T-helper 1 cell treated with Interleukin-12 subunit alpha and Interleukin-12 subunit beta and Interleukin-4 antibody, amounts not matched to agents 30 ng/mL and 1 ng/mL, for 36 hours (primary cell): ENCODE measurements around the gene MUC5B. TPM values are rescaled to one million over a fixed set of nuclear protein-coding genes. Genes with fewer than 3 reads are reported as not detected.
"Not testable (repeated sequence)": the region's sequence is repeated elsewhere in the genome, so short reads cannot be mapped to it uniquely, and the experiment has no call there.

Source experiments
- intact Hi-C: fragments of 100-400 bp; cut with micrococcal nuclease; formaldehyde crosslinking; loops from one replicate; pipeline ENCODE4 v1.15.1; 2024
- total RNA-seq: library from RNA; stranded (reverse); gene quantifications from 2 replicates; pipeline ENCODE4 v1.2.3, GENCODE V29; 2022

Gene MUC5B
- total RNA-seq, 1 donor from 2014 or later = not detected

DNA sequence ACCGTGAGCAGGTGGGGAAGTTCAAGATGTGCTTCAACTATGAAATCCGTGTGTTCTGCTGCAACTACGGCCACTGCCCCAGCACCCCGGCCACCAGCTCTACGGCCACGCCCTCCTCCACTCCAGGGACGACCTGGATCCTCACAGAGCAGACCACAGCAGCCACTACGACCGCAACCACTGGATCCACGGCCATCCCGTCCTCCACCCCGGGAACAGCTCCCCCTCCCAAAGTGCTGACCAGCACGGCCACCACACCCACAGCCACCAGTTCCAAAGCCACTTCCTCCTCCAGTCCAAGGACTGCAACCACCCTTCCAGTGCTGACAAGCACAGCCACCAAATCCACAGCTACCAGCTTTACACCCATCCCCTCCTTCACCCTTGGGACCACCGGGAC, 22.9 kb downstream of the MUC5B start:
- intact Hi-C loops = not testable (repeated sequence)

- intact Hi-C loops = not testable (repeated sequence)
These were observed 23.4 kb downstream of the MUC5B start for GRCh38 chr11:1246301-1246700.

DNA sequence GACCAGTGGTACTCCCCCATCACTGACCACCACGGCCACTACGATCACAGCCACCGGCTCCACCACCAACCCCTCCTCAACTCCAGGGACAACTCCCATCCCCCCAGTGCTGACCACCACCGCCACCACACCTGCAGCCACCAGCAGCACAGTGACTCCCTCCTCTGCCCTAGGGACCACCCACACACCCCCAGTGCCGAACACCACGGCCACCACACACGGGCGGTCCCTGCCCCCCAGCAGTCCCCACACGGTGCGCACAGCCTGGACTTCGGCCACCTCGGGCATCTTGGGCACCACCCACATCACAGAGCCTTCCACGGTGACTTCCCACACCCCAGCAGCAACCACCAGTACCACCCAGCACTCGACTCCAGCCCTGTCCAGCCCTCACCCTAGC, 24.2 kb downstream of the MUC5B start:
- intact Hi-C loops = not testable (repeated sequence)

DNA sequence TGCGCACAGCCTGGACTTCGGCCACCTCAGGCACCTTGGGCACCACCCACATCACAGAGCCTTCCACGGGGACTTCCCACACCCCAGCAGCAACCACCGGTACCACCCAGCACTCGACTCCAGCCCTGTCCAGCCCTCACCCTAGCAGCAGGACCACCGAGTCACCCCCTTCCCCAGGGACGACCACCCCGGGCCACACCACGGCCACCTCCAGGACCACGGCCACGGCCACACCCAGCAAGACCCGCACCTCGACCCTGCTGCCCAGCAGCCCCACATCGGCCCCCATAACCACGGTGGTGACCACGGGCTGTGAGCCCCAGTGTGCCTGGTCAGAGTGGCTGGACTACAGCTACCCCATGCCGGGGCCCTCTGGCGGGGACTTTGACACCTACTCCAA, 26.1 kb downstream of the MUC5B start:
- intact Hi-C loops = not testable (repeated sequence)

DNA sequence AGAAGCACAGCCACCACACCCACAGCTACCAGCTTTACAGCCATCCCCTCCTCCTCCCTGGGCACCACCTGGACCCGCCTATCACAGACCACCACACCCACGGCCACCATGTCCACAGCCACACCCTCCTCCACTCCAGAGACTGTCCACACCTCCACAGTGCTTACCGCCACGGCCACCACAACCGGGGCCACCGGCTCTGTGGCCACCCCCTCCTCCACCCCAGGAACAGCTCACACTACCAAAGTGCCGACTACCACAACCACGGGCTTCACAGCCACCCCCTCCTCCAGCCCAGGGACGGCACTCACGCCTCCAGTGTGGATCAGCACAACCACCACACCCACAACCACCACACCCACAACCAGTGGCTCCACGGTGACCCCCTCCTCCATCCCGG, 27.5 kb downstream of the MUC5B start:
- intact Hi-C loops = not testable (repeated sequence)

DNA sequence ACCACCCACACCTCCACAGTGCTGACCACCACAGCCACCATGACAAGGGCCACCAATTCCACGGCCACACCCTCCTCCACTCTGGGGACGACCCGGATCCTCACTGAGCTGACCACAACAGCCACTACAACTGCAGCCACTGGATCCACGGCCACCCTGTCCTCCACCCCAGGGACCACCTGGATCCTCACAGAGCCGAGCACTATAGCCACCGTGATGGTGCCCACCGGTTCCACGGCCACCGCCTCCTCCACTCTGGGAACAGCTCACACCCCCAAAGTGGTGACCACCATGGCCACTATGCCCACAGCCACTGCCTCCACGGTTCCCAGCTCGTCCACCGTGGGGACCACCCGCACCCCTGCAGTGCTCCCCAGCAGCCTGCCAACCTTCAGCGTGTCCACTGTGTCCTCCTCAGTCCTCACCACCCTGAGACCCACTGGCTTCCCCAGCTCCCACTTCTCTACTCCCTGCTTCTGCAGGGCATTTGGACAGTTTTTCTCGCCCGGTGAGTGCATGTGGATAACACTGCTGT, 28.4 kb downstream of the MUC5B start:
- intact Hi-C loops = no loop called here

DNA sequence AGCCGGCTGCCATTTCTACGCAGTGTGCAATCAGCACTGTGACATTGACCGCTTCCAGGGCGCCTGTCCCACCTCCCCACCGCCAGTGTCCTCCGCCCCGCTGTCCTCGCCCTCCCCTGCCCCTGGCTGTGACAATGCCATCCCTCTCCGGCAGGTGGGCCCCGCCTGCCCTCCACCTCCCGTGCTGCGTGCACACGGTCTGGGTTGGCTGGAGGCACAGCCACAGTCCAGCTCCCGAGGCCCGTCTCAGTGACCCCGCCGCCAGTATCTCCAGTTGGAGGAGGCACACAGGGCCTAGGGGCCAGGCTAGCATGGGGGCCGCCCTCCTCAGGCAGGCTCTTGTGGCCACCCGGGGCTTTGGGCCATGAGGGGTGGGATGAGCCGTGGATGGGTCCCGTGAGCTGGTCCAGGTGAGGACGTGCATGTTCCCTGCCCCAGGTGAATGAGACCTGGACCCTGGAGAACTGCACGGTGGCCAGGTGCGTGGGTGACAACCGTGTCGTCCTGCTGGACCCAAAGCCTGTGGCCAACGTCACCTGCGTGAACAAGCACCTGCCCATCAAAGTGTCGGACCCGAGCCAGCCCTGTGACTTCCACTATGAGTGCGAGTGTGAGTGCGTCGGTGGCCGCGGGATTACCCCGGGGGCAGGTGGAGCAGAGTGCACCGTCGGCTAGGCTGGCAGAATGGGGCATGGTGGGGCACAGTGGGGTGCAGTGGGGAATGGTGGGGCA, 29.7 kb downstream of the MUC5B start:
- intact Hi-C loops = no loop called here

- intact Hi-C loops = no loop called here
These were observed 30.2 kb downstream of the MUC5B start for GRCh38 chr11:1253103-1253485.

DNA sequence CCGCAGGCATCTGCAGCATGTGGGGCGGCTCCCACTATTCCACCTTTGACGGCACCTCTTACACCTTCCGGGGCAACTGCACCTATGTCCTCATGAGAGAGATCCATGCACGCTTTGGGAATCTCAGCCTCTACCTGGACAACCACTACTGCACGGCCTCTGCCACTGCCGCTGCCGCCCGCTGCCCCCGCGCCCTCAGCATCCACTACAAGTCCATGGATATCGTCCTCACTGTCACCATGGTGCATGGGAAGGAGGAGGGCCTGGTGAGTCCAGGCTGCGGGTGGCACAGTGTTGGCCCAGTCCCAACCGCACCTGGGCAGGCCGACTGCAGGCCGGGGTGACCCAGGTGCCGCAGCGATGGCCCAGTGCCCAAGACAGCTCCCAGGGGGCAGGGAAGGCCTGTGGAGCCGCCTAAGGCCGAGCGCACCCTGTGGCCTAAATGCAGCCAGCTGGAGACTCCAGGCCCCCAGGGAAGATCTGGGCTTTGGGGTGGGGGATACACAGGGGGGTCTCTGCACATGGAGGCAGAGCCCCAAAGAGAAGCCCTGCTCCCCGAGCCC, 31.3 kb downstream of the MUC5B start:
- intact Hi-C loops = no loop called here

DNA sequence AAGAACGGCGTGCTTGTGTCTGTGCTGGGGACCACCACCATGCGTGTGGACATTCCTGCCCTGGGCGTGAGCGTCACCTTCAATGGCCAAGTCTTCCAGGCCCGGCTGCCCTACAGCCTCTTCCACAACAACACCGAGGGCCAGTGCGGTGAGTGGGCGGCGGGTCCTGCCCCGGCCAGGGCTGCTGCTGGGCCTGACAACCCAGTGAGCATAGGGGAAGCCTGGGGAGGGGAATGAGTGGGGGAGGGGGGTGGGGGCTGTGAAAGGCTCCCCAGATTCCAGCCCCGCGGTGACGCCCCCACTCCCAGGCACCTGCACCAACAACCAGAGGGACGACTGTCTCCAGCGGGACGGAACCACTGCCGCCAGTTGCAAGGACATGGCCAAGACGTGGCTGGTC, 31.9 kb downstream of the MUC5B start:
- intact Hi-C loops = no loop called here

- intact Hi-C loops = no loop called here
These were observed 32.3 kb downstream of the MUC5B start for GRCh38 chr11:1255151-1255550.

DNA sequence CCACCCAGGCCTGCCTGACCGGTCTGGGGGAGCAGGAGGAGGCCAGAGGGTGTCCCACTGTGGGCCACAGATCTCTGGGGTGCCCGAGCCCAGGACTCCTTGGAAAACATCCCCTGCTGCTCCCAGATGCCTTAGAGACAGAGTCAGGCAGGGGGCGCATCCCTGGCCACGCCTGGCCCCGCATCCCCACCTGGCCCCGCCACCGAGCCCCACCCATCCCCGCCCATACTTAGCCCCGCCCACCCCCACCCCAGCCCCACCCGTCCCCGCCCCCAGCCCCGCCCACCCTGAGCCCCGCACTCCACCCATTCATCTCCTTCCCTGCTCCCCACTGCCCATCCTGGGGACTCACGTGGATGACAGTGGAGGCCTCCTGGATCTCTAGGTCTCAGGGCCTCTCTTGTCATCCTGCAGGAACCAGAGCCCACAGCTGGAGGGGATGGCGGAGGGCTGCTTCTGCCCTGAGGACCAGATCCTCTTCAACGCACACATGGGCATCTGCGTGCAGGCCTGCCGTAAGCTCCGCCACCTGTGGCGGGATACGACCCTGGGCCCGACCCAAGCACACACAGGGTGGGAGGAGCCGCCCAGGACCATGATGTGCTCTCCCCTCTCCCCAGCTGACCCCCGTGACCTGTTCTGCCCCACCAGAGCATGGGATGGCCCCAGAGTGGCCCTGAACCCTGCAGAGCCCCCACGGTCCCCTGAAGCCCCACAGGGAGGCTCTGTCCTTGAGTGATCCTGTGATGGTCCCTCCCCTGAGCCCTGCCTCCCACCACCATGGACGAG, 33.6 kb downstream of the MUC5B start:
- intact Hi-C loops = no loop called here

- intact Hi-C loops = no loop called here
These were observed 34.5 kb downstream of the MUC5B start for GRCh38 chr11:1257366-1257765.

GRCh38 chr11:1257916-1258315, 35.0 kb downstream of the MUC5B start:
- intact Hi-C loops = no loop called here

DNA sequence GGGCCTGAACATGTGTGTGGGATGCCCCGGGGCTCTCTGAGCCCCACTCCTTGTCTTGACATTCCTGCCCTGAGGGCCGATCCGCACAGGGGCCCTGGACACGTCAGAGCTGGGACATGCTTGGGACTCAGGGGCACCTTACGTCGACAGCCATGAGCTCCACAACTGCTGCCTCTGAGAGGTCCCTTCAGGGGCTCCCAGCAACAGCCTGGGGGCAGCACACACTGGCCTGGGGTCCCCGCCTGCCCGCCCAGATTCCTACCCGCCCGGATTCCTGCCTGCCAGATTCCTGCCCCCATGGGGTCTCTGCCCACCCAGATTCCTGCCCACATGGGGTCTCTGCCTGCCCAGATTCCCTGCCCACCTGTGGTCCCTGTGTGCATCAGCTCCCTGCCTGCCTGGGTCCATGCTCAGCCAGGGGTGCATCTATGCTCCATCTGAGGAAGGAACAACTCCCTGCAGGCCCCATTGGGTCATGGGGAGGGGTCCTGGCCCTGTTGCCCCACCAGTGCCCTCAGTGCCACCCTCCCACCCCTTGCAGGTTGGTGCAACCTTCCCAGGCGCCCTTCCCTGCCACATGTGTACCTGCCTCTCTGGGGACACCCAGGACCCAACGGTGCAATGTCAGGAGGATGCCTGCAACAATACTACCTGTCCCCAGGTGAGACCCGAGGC, 35.7 kb downstream of the MUC5B start:
- intact Hi-C loops = no loop called here

GRCh38 chr11:1259076-1259461, 36.2 kb downstream of the MUC5B start:
- intact Hi-C loops = no loop called here

GRCh38 chr11:1259561-1259960, 36.7 kb downstream of the MUC5B start:
- intact Hi-C loops = no loop called here

- intact Hi-C loops = loop anchor here (5.0 kb wide), 1 partner anchor 348 kb away; the partner anchor contains the start of gene CHID1
These were observed 37.2 kb downstream of the MUC5B start for GRCh38 chr11:1260023-1260501.

DNA sequence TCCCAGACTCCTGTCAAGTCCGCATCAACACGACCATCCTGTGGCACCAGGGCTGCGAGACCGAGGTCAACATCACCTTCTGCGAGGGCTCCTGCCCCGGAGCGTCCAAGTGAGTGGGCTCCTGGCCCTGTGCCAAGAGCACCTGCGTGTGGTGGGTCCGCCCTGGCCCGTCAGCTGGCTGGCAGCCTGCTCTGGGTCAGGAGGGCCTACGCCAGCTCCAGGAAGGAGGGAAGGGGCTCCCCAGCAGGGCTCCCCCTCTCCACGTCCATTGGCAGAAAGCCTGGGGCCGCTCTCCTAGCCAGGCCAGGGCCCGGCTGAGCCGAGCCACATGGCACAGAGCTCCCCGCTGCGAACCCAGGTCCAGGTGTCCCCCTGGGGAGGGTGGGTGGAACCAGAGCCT, 37.8 kb downstream of the MUC5B start:
- intact Hi-C loops = loop anchor here (5.0 kb wide), 1 partner anchor 348 kb away; the partner anchor contains the start of gene CHID1

GRCh38 chr11:1261241-1262071, 38.6 kb downstream of the MUC5B start:
- intact Hi-C loops = loop anchor here (1.0 to 5.0 kb wide), 3 partner anchors 75 to 501 kb away; partner anchors contain the start of genes CHID1 and CTSD
